Common myeloid progenitor, CD34-positive (primary cell): ENCODE results near the gene RPS25.

ENCODE experiments used
- CTCF ChIA-PET: fragments of 350-600 bp; sonication (Branson Sonifier 250); formaldehyde crosslinking; loops from one replicate; lab custom pipeline; 2021; ENCODE audit warnings: antibody characterized with exemption; lab: Charles Lee
- POLR2A ChIA-PET: fragments of 350-600 bp; sonication (Branson Sonifier 250); formaldehyde crosslinking; loops from one replicate; lab custom pipeline; 2021; ENCODE audit warnings: antibody characterized with exemption; lab: Charles Lee
- DNase-seq, 3 donors: peaks; one replicate each; pipeline versions ENCODE4 v3.0.0 to v3.0.0-alpha.2; 2013
- H3K27ac ChIP-seq, 2 experiments: 1 replicate in 1 of 2; 2 replicates in 1 of 2; pipeline ENCODE4 v1.7.0; 2013; ENCODE audit warnings: inconsistent platforms in 2 of 2, low read length in 2 of 2, mild to moderate bottlenecking in 2 of 2, low read depth in 1 of 2, moderate library complexity in 1 of 2; ENCODE audit not compliant: severe bottlenecking in 2 of 2, insufficient read depth in 1 of 2, poor library complexity in 1 of 2
- H3K27me3 ChIP-seq, 5 experiments: replicated peaks in 2 of 5; 1 replicate in 3 of 5; 2 replicates in 2 of 5; pipeline versions ENCODE4 v1.6.1 to v1.7.0; 2013; ENCODE audit warnings: low read length in 4 of 5, mild to moderate bottlenecking in 2 of 5, moderate library complexity in 2 of 5, inconsistent platforms in 1 of 5; ENCODE audit not compliant: insufficient read depth in 5 of 5, control insufficient read depth in 4 of 5
- H3K36me3 ChIP-seq, 4 experiments: 1 replicate in 2 of 4; 2 replicates in 2 of 4; pipeline versions ENCODE4 v1.6.1 to v1.7.0; 2013; ENCODE audit warnings: low read length in 3 of 4, control low read depth in 1 of 4, mild to moderate bottlenecking in 1 of 4; ENCODE audit not compliant: control insufficient read depth in 4 of 4, insufficient read depth in 4 of 4
- H3K4me1 ChIP-seq, 4 experiments: 1 replicate in 3 of 4; 2 replicates in 1 of 4; pipeline versions ENCODE4 v1.6.1 to v1.7.1; 2013; ENCODE audit warnings: low read length in 3 of 4, mild to moderate bottlenecking in 3 of 4, control low read depth in 1 of 4, inconsistent platforms in 1 of 4, moderate library complexity in 1 of 4; ENCODE audit not compliant: control insufficient read depth in 4 of 4, insufficient read depth in 4 of 4; ENCODE audit errors: control extremely low read depth in 1 of 4
- H3K4me3 ChIP-seq, 7 experiments: 1 replicate in 4 of 7; 2 replicates in 3 of 7; pipeline versions ENCODE4 v1.5.1 to v1.7.0; 2013; ENCODE audit warnings: mild to moderate bottlenecking in 7 of 7, low read length in 6 of 7, moderate library complexity in 6 of 7, inconsistent platforms in 2 of 7, low read depth in 2 of 7, control low read depth in 1 of 7; ENCODE audit not compliant: insufficient read depth in 4 of 7, control insufficient read depth in 1 of 7; ENCODE audit errors: extremely low read depth in 1 of 7
- H3K9me3 ChIP-seq, 5 experiments: 1 replicate in 4 of 5; 2 replicates in 1 of 5; pipeline versions ENCODE4 v1.6.1 to v1.7.1; 2013; ENCODE audit warnings: low read length in 4 of 5, mild to moderate bottlenecking in 2 of 5, inconsistent platforms in 1 of 5, low read depth in 1 of 5, moderate library complexity in 1 of 5; ENCODE audit not compliant: control insufficient read depth in 4 of 5, insufficient read depth in 2 of 5; ENCODE audit errors: control extremely low read depth in 1 of 5
- WGBS: methylation state at CpG from one replicate; pipeline ENCODE4 v1.1.5; 2013; ENCODE audit not compliant: insufficient coverage; 5-methylcytosine and 5-hydroxymethylcytosine counted together

Gene RPS25

GRCh38 chr11:119012629-119013170, 5.4 kb downstream of the RPS25 start:
- peaks cover 9 to 63% (median 44%) of the 10 kb centered on the region in 4 experiments for H3K36me3 ChIP-seq
- no peaks in the 10 kb centered on the region for H3K9me3 ChIP-seq
- no peak overlapping the region for H3K4me3 ChIP-seq
- POLR2A ChIA-PET = no interaction called here
- 100% methylated on average over 3 of the region's 3 CpGs for WGBS
- CTCF ChIA-PET = interaction anchor here (1.1 kb wide), 1 partner anchor 106 kb away, joined by 3 read pairs; no protein-coding TSS in a partner anchor
- no peak overlapping the region for H3K27ac ChIP-seq
- no peaks in the 10 kb centered on the region for H3K27me3 ChIP-seq
- peaks cover 12 to 20% (median 14%) of the 10 kb centered on the region in 4 experiments for H3K4me1 ChIP-seq
- no peak for DNase-seq

DNA sequence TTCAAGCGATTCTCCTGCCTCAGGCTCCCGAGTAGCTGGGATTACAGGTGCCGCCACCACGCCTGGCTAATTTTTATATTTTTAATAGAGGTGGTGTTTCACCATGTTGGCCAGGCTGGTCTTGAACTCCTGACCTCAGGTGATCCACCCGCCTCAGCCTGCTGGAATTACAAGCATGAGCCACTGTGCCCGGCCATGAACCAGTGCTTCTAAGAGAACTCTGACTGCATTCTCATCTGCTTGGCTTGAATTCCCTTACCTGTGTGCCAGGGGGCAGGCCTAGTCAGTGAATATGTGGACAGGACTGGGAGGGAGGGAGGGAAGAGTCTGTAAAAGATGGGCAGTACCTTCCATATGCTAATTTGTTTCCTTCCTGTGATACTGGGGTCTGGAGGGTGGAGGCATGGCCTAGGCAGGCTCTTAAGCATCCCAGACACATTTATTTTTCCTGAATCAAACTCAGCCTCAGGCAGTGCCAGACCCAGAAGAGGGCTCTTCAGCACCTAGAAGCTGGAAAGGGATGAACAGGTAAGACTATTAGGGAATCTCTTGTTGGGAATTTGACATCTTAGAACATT, 6.6 kb downstream of the RPS25 start:
- H3K36me3 ChIP-seq = peaks cover 9 to 66% (median 45%) of the 10 kb centered on the region in 4 experiments
- POLR2A ChIA-PET = no interaction called here

GRCh38 chr11:119006656-119007055, 11.5 kb downstream of the RPS25 start:
- no peaks in the 10 kb centered on the region for H3K9me3 ChIP-seq
- WGBS = 100% methylated on average over 1 of the region's 4 CpGs
- no peaks in the 10 kb centered on the region for H3K4me1 ChIP-seq
- POLR2A ChIA-PET = no interaction called here
- no peaks in the 10 kb centered on the region for H3K27me3 ChIP-seq
- no peak for DNase-seq
- H3K4me3 ChIP-seq = no peak overlapping the region
- peaks cover 2 to 50% (median 27%) of the 10 kb centered on the region in 4 experiments for H3K36me3 ChIP-seq
- no peak overlapping the region for H3K27ac ChIP-seq
- CTCF ChIA-PET = no interaction called here

More for the DNA sequence above, 6.6 kb downstream of the RPS25 start:
- H3K4me1 ChIP-seq = peaks cover under 1 to 8% (median 6%) of the 10 kb centered on the region in 4 experiments
- no peak overlapping the region for H3K27ac ChIP-seq
- WGBS = 100% methylated on average over 2 of the region's 6 CpGs
- no peaks in the 10 kb centered on the region for H3K9me3 ChIP-seq
- CTCF ChIA-PET = interaction anchor here (1.0 kb wide), 1 partner anchor 15 kb away, joined by 3 read pairs; no protein-coding TSS in a partner anchor
- no peaks in the 10 kb centered on the region for H3K27me3 ChIP-seq
- DNase-seq = no peak
- H3K4me3 ChIP-seq = no peak overlapping the region

DNA sequence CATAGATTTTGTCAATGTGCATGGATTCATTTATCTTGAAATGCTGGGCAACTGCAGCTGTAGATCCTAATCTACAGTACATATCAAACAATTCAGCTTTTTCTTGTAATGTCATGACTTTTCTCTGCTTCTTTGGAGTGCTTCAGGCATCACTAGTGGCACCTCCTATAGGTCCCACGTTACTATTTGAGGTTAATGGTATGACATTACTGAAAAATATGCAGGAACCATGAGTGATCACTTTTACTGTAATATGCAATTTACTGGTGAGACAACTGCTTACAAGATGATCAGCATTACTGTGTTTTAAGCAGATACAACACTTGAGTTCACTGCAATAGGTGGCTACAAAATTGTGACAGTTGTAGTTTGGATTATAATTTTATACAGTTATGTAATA, 17.2 kb downstream of the RPS25 start:
- peaks cover 0 to 35% (median 19%) of the 10 kb centered on the region in 4 experiments for H3K36me3 ChIP-seq
- H3K4me1 ChIP-seq = peaks cover 4 to 23% (median 21%) of the 10 kb centered on the region in 4 experiments
- no peak overlapping the region for H3K4me3 ChIP-seq
- no peaks in the 10 kb centered on the region for H3K27me3 ChIP-seq
- POLR2A ChIA-PET = no interaction called here
- CTCF ChIA-PET = interaction anchor here (1.4 kb wide), 1 partner anchor 15 kb away, joined by 3 read pairs; no protein-coding TSS in a partner anchor
- H3K9me3 ChIP-seq = no peaks in the 10 kb centered on the region
- no peak for DNase-seq
- no CpG with 5 or more reads among the region's 1 CpG for WGBS
- H3K27ac ChIP-seq = no peak overlapping the region

DNA sequence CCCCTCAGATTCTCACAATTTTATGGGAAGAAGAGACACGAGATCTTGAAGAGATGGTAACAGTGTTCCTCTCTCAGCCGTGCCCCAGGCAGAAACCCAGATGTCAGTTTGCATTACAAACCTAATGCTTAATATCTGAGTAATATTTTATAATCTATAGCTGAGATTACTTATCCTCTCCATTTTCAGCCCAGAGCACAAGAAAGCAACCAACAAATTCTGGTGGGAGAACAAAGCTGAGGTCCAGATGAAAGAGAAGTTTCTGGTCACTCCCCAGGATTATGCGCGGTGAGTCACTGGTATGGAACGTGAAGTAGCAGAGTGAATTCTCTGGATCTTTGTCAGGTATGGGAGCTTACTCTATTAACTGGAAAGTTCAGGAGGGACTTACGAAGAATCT, 19.3 kb downstream of the RPS25 start:
- peaks cover 0 to 24% (median 11%) of the 10 kb centered on the region in 4 experiments for H3K36me3 ChIP-seq
- peaks cover 4 to 23% (median 21%) of the 10 kb centered on the region in 4 experiments for H3K4me1 ChIP-seq
- DNase-seq = no peak
- no CpG with 5 or more reads among the region's 6 CpGs for WGBS
- ChIA-PET POLR2A (no interaction called here), CTCF (interaction anchor here (1.0 to 2.4 kb wide), 2 partner anchors 10 to 21 kb away, joined by 3 to 9 read pairs; no protein-coding TSS in a partner anchor)
- no peaks in the 10 kb centered on the region for H3K27me3 ChIP-seq
- peak overlapping the region in 3 of 7 experiments; percentile 77 to 85 (median 83) for H3K4me3 ChIP-seq
- peak overlapping the region in 1 of 2 experiments; percentile 71 for H3K27ac ChIP-seq
- H3K9me3 ChIP-seq = no peaks in the 10 kb centered on the region

DNA sequence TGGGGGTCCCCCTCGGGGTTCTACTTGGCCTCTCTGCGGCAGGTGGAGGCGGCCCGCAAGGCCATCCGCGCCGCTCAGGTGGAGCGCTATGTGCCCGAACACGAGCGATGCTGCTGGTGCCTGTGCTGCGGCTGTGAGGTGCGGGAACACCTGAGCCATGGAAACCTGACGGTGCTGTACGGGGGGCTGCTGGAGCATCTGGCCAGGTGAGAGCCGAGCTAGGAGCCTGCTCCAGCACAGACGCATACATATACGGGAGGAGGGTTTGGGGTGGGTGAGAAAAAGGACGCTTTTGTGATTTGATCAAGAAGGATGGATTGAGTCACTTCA, 19.8 kb downstream of the RPS25 start:
- ChIA-PET CTCF (interaction anchor here (1.0 to 2.4 kb wide), 4 partner anchors 10 to 75 kb away, joined by 3 to 9 read pairs (median 4); no protein-coding TSS in a partner anchor), POLR2A (no interaction called here)
- H3K9me3 ChIP-seq = no peaks in the 10 kb centered on the region
- H3K4me3 ChIP-seq = peak overlapping the region; percentile 77 to 92 (median 83)
- WGBS = 8% methylated on average over 15 of the region's 19 CpGs
- H3K27me3 ChIP-seq = no peaks in the 10 kb centered on the region
- peak overlapping the region in 1 of 2 experiments; percentile 71 for H3K27ac ChIP-seq
- H3K4me1 ChIP-seq = peaks cover 4 to 23% (median 21%) of the 10 kb centered on the region in 4 experiments
- no peak for DNase-seq
- peaks cover 0 to 20% (median 11%) of the 10 kb centered on the region in 4 experiments for H3K36me3 ChIP-seq
